Mesenchymal stem cell (in vitro differentiated cells and primary cell): ENCODE results near the gene PRKAA1.
"Not testable (repeated sequence)": the region's sequence is repeated elsewhere in the genome, so short reads cannot be mapped to it uniquely, and the experiment has no call there.

Source experiments
- DNase-seq: peaks from one replicate; pipeline ENCODE4 v3.0.0-alpha.2; 2013
- H2AFZ ChIP-seq: one replicate; pipeline ENCODE4 v1.6.1; 2013; ENCODE audit warnings: low read depth, mild to moderate bottlenecking, control low read depth, inconsistent platforms, low read length, moderate library complexity
- H2AK5ac ChIP-seq: 2 replicates; pipeline ENCODE4 v1.6.1; 2013; ENCODE audit warnings: low read length, moderate library complexity, mild to moderate bottlenecking, inconsistent platforms; ENCODE audit not compliant: severe bottlenecking
- H2BK120ac ChIP-seq: one replicate; pipeline ENCODE4 v1.6.1; 2013; ENCODE audit warnings: low read depth, mild to moderate bottlenecking, inconsistent platforms, low read length, moderate library complexity
- H2BK12ac ChIP-seq, 2 experiments: one replicate each; pipeline ENCODE4 v1.6.1; 2013; ENCODE audit warnings: inconsistent platforms in 2 of 2, low read length in 2 of 2, mild to moderate bottlenecking in 2 of 2, moderate library complexity in 2 of 2, control low read depth in 1 of 2
- H2BK15ac ChIP-seq: one replicate; pipeline ENCODE4 v1.6.1; 2013; ENCODE audit warnings: mild to moderate bottlenecking, low read depth, inconsistent platforms; ENCODE audit not compliant: poor library complexity, severe bottlenecking
- H2BK5ac ChIP-seq: 2 replicates; pipeline ENCODE4 v1.6.1; 2013; ENCODE audit warnings: low read depth, mild to moderate bottlenecking, low read length, control low read depth, inconsistent platforms; ENCODE audit not compliant: poor library complexity, severe bottlenecking
- H3K14ac ChIP-seq, 2 experiments: one replicate each; pipeline ENCODE4 v1.6.1; 2013; ENCODE audit warnings: inconsistent platforms in 2 of 2, low read length in 2 of 2, control low read depth in 1 of 2, mild to moderate bottlenecking in 1 of 2, moderate library complexity in 1 of 2
- H3K18ac ChIP-seq, 2 experiments: one replicate each; pipeline ENCODE4 v1.6.1; 2013; ENCODE audit warnings: inconsistent platforms in 2 of 2, low read length in 2 of 2, control low read depth in 1 of 2, low read depth in 1 of 2, mild to moderate bottlenecking in 1 of 2
- H3K23ac ChIP-seq, 2 experiments: one replicate each; pipeline ENCODE4 v1.6.1; 2013; ENCODE audit warnings: inconsistent platforms in 2 of 2, low read length in 2 of 2, mild to moderate bottlenecking in 2 of 2, moderate library complexity in 2 of 2, control low read depth in 1 of 2
- H3K27ac ChIP-seq: 2 replicates; pipeline ENCODE4 v1.5.1; 2013; ENCODE audit warnings: mild to moderate bottlenecking, moderate library complexity, low read length, control low read depth, inconsistent platforms; ENCODE audit not compliant: poor library complexity, severe bottlenecking
- H3K27me3 ChIP-seq, 2 experiments: 2 replicates each; pipeline versions ENCODE4 v1.6.1 to v1.7.0; 2013; ENCODE audit warnings: low read length in 2 of 2, mild to moderate bottlenecking in 2 of 2, moderate library complexity in 2 of 2, control low read depth in 1 of 2, inconsistent platforms in 1 of 2; ENCODE audit not compliant: control insufficient read depth in 1 of 2, insufficient read depth in 1 of 2
- H3K36me3 ChIP-seq, 2 experiments: 2 replicates each; pipeline versions ENCODE4 v1.6.1 to v1.7.0; 2013; ENCODE audit warnings: low read length in 2 of 2, control low read depth in 1 of 2, inconsistent platforms in 1 of 2, low read depth in 1 of 2, mild to moderate bottlenecking in 1 of 2; ENCODE audit not compliant: insufficient read depth in 2 of 2, control insufficient read depth in 1 of 2
- H3K4ac ChIP-seq, 2 experiments: one replicate each; pipeline ENCODE4 v1.6.1; 2013; ENCODE audit warnings: inconsistent platforms in 2 of 2, low read length in 2 of 2, mild to moderate bottlenecking in 2 of 2, moderate library complexity in 2 of 2, control low read depth in 1 of 2, low read depth in 1 of 2
- H3K4me1 ChIP-seq: 2 replicates; pipeline ENCODE4 v1.6.1; 2013; ENCODE audit warnings: low read depth, low read length, control low read depth; ENCODE audit not compliant: control insufficient read depth, insufficient read depth
- H3K4me2 ChIP-seq: 2 replicates; pipeline ENCODE4 v1.6.1; 2013; ENCODE audit warnings: low read length, mild to moderate bottlenecking, inconsistent platforms; ENCODE audit not compliant: poor library complexity, severe bottlenecking
- H3K4me3 ChIP-seq, 2 experiments: 2 replicates each; pipeline versions ENCODE4 v1.5.1 to v1.7.0; 2013; ENCODE audit warnings: low read length in 2 of 2, mild to moderate bottlenecking in 2 of 2, control low read depth in 1 of 2, low read depth in 1 of 2; ENCODE audit not compliant: insufficient read depth in 1 of 2
- H3K79me1 ChIP-seq: replicated peaks from 2 replicates; pipeline ENCODE4 v1.6.1; 2013; ENCODE audit warnings: mild to moderate bottlenecking, control low read depth, low read length, inconsistent platforms; ENCODE audit not compliant: poor library complexity, severe bottlenecking
- H3K9ac ChIP-seq: 2 replicates; pipeline ENCODE4 v1.7.0; 2013; ENCODE audit warnings: mild to moderate bottlenecking, low read length, moderate library complexity
- H3K9me3 ChIP-seq: 2 replicates; pipeline ENCODE4 v1.7.0; 2013; ENCODE audit warnings: mild to moderate bottlenecking, low read length; ENCODE audit not compliant: control insufficient read depth
- H4K8ac ChIP-seq: one replicate; pipeline ENCODE4 v1.6.1; 2013; ENCODE audit warnings: inconsistent platforms, mild to moderate bottlenecking, low read length, moderate library complexity
- H4K91ac ChIP-seq: one replicate; pipeline ENCODE4 v1.6.1; 2013; ENCODE audit warnings: mild to moderate bottlenecking, low read length, inconsistent platforms
- WGBS: methylation state at CpG from one replicate; pipeline ENCODE4 v1.1.7; 2013; ENCODE audit warnings: mixed read lengths; 5-methylcytosine and 5-hydroxymethylcytosine counted together

The PRKAA1 gene

GRCh38 chr5:40827188-40827977 lies 29.2 kb upstream of the PRKAA1 start:
- Histone ChIP-seq H2AFZ (no peak overlapping the region), H2BK15ac (no peak overlapping the region), H3K9ac (peak overlapping the region; percentile 36), H3K36me3 (peaks cover 36 to 71% of the 10 kb centered on the region in 2 experiments), H2BK5ac (no peak overlapping the region), H3K18ac (no peak overlapping the region), H3K27me3 (no peaks in the 10 kb centered on the region), H2AK5ac (no peak overlapping the region), H3K4me3 (no peak overlapping the region), H3K4me1 (peaks cover 1% of the 10 kb centered on the region), H3K79me1 (peaks cover 8% of the 10 kb centered on the region), H3K23ac (no peak overlapping the region), H3K4me2 (no peak overlapping the region), H3K14ac (no peak overlapping the region), H2BK12ac (no peak overlapping the region), H3K27ac (no peak overlapping the region), H3K4ac (no peak overlapping the region), H4K8ac (no peak overlapping the region), H3K9me3 (no peaks in the 10 kb centered on the region), H2BK120ac (no peak overlapping the region), H4K91ac (no peak overlapping the region)
- DNase-seq = no peak
- WGBS = 95% methylated on average over 13 of the region's 14 CpGs

- Histone ChIP-seq H3K23ac (no peak overlapping the region), H3K4me2 (no peak overlapping the region), H3K14ac (no peak overlapping the region), H3K36me3 (peaks cover 38 to 64% of the 10 kb centered on the region in 2 experiments), H3K79me1 (peaks cover 8% of the 10 kb centered on the region), H2AK5ac (no peak overlapping the region), H2BK15ac (no peak overlapping the region), H4K91ac (no peak overlapping the region), H3K18ac (no peak overlapping the region), H3K4me3 (no peak overlapping the region), H2AFZ (no peak overlapping the region), H3K4ac (no peak overlapping the region), H3K9me3 (no peaks in the 10 kb centered on the region), H2BK5ac (no peak overlapping the region), H2BK12ac (no peak overlapping the region), H3K27ac (no peak overlapping the region), H3K4me1 (peaks cover 1% of the 10 kb centered on the region), H4K8ac (peak overlapping the region; percentile 14), H3K9ac (peak overlapping the region; percentile 36), H2BK120ac (no peak overlapping the region), H3K27me3 (no peaks in the 10 kb centered on the region)
- no peak for DNase-seq
- WGBS = 98% methylated on average over 5 of the region's 5 CpGs
These were observed 28.5 kb upstream of the PRKAA1 start for GRCh38 chr5:40826489-40827187.

- not testable (repeated sequence) for H3K4me3 ChIP-seq, H3K4ac ChIP-seq, H2BK120ac ChIP-seq, H3K9ac ChIP-seq, H3K4me1 ChIP-seq, H2AK5ac ChIP-seq, H3K14ac ChIP-seq, H3K4me2 ChIP-seq, H2AFZ ChIP-seq, H3K18ac ChIP-seq, H3K79me1 ChIP-seq, H3K9me3 ChIP-seq, H4K91ac ChIP-seq, H3K27me3 ChIP-seq, H2BK12ac ChIP-seq, H2BK15ac ChIP-seq, H2BK5ac ChIP-seq, H3K23ac ChIP-seq, DNase-seq
- 92% methylated on average over 11 of the region's 11 CpGs for WGBS
- Histone ChIP-seq H4K8ac (peak overlapping the region; percentile 54), H3K27ac (peak overlapping the region; percentile 10), H3K36me3 (peaks cover 34 to 53% of the 10 kb centered on the region in 2 experiments)
These were observed 27.4 kb upstream of the PRKAA1 start for GRCh38 chr5:40825461-40826043.

- H3K36me3 ChIP-seq = peaks cover 22 to 32% of the 10 kb centered on the region in 2 experiments
- H3K4me3 ChIP-seq = no peak overlapping the region
- no peak overlapping the region for H3K9ac ChIP-seq
- no peak overlapping the region for H3K4me2 ChIP-seq
- no peak overlapping the region for H4K8ac ChIP-seq
- no peak overlapping the region for H3K23ac ChIP-seq
- no peaks in the 10 kb centered on the region for H3K4me1 ChIP-seq
- no peak overlapping the region for H2BK12ac ChIP-seq
- H3K9me3 ChIP-seq = no peaks in the 10 kb centered on the region
- H3K4ac ChIP-seq = no peak overlapping the region
- H3K27ac ChIP-seq = no peak overlapping the region
- 67% methylated on average over 1 of the region's 1 CpG for WGBS
- no peak overlapping the region for H2BK120ac ChIP-seq
- no peak for DNase-seq
- no peak overlapping the region for H4K91ac ChIP-seq
- H2AK5ac ChIP-seq = no peak overlapping the region
- H3K79me1 ChIP-seq = peaks cover 4% of the 10 kb centered on the region
- no peaks in the 10 kb centered on the region for H3K27me3 ChIP-seq
- H2BK15ac ChIP-seq = no peak overlapping the region
- H3K18ac ChIP-seq = no peak overlapping the region
- no peak overlapping the region for H3K14ac ChIP-seq
- H2BK5ac ChIP-seq = no peak overlapping the region
- H2AFZ ChIP-seq = no peak overlapping the region
These were observed 25.3 kb upstream of the PRKAA1 start for GRCh38 chr5:40823459-40823858.
